ENCODE measurements around the gene CDC42EP4. TPM values are rescaled to one million over a fixed set of nuclear protein-coding genes. Genes with fewer than 3 reads are reported as not detected.

Gene CDC42EP4
- total and polyA plus RNA-seq, 2 experiments from 2014 or later: 4.4 to 19.9 TPM

DNA sequence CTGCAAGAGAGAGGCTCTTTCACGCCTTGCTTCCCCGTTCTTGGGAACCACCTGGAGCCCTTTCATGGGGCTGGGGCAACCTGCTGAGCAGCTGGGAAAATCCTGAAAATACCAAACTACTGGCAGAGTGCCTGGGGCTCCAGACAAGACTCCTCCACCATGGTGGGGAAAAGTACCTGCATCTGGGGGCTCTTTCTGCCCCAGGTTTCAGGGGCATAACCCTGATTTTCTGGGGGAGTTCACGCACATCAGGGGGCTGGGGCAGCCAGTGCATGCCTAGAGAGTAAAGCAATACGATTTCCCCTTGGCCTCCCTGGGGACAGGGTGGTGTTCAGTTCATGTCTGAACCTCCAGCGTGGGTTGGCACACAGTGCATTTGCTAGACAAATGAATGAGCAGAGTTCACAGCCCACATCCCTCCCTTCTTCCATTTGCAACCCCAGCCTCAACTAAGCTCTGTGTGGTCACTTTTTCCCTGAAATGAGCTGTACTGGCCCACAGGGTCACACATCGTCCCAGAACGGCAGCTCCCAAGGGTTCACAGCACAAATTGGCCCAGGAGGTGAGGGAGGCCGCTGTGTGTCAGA is 5.2 kb upstream of the CDC42EP4 start:
- Mint-ChIP-seq H3K4me3 (no peak overlapping the region), H3K27ac (no peak overlapping the region), H3K4me1 (peaks cover 16% of the 10 kb centered on the region), H3K9me3 (no peaks in the 10 kb centered on the region), H3K36me3 (ENCODE audit: low read depth) (no peaks in the 10 kb centered on the region), H3K27me3 (ENCODE audit: insufficient read depth, low read depth, poor library complexity) (peaks cover 13% of the 10 kb centered on the region)
- Histone ChIP-seq H3K27me3 (ENCODE audit: insufficient read depth) (peaks cover 13% of the 10 kb centered on the region), H2AFZ (no peak overlapping the region; the same call in 1 of the 2 replicates), H3K4me2 (no peak overlapping the region), H3K79me2 (replicated peaks; ENCODE audit: insufficient read depth) (no peaks in the 10 kb centered on the region), H3K27ac (ENCODE audit: low read depth) (no peak overlapping the region), H3K36me3 (ENCODE audit: insufficient read depth) (no peaks in the 10 kb centered on the region), H3K4me1 (ENCODE audit: insufficient read depth) (peaks cover 27% of the 10 kb centered on the region), H4K20me1 (replicated peaks; ENCODE audit: insufficient read depth) (no peaks in the 10 kb centered on the region), H3K4me3 (no peak overlapping the region), H3F3A (replicated peaks; ENCODE audit: low read depth) (peaks cover 3% of the 10 kb centered on the region; the same call in 1 of the 2 replicates), H3K9me2 (ENCODE audit: insufficient read depth) (no peaks in the 10 kb centered on the region)
- no peak for TF ChIP-seq STAT1 (IDR thresholded peaks at IDR 0.05; ENCODE audit: unreplicated experiment)
- TF ChIP-seq NANOG (IDR thresholded peaks at IDR 0.05; ENCODE audit: borderline replicate concordance): no peak
- TF ChIP-seq JUNB (IDR thresholded peaks at IDR 0.05; ENCODE audit: unreplicated experiment): no peak
- TF ChIP-seq, protein P1, sequence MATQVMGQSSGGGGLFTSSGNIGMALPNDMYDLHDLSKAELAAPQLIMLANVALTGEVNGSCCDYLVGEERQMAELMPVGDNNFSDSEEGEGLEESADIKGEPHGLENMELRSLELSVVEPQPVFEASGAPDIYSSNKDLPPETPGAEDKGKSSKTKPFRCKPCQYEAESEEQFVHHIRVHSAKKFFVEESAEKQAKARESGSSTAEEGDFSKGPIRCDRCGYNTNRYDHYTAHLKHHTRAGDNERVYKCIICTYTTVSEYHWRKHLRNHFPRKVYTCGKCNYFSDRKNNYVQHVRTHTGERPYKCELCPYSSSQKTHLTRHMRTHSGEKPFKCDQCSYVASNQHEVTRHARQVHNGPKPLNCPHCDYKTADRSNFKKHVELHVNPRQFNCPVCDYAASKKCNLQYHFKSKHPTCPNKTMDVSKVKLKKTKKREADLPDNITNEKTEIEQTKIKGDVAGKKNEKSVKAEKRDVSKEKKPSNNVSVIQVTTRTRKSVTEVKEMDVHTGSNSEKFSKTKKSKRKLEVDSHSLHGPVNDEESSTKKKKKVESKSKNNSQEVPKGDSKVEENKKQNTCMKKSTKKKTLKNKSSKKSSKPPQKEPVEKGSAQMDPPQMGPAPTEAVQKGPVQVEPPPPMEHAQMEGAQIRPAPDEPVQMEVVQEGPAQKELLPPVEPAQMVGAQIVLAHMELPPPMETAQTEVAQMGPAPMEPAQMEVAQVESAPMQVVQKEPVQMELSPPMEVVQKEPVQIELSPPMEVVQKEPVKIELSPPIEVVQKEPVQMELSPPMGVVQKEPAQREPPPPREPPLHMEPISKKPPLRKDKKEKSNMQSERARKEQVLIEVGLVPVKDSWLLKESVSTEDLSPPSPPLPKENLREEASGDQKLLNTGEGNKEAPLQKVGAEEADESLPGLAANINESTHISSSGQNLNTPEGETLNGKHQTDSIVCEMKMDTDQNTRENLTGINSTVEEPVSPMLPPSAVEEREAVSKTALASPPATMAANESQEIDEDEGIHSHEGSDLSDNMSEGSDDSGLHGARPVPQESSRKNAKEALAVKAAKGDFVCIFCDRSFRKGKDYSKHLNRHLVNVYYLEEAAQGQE (IDR thresholded peaks at IDR 0.05; ENCODE audit: unreplicated experiment): no peak
- TF ChIP-seq, protein P2, sequence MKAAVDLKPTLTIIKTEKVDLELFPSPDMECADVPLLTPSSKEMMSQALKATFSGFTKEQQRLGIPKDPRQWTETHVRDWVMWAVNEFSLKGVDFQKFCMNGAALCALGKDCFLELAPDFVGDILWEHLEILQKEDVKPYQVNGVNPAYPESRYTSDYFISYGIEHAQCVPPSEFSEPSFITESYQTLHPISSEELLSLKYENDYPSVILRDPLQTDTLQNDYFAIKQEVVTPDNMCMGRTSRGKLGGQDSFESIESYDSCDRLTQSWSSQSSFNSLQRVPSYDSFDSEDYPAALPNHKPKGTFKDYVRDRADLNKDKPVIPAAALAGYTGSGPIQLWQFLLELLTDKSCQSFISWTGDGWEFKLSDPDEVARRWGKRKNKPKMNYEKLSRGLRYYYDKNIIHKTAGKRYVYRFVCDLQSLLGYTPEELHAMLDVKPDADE (IDR thresholded peaks at IDR 0.05): no peak
- no peak for ATAC-seq
- DNase-seq (ENCODE audit: low spot score): no peak

DNA sequence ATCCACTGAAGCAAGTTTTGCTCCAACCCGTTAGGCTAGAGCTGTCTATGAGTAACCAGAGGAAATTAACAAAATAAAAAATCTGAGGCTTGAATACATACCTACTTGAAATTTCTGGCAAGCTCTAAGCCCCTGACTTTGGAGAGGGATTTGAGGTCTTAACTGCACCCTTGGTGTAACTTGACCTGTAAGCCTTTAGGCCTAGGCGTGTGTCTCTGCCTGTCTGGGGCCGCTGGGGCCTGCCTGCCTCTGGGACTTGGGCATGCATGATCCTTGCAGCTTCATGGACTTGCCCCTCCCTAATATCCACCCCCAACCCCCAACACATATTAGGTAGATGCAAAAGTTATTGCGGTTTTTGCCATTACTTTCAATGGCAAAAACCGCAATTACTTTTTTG is 3.7 kb upstream of the CDC42EP4 start:
- Histone ChIP-seq H3K4me3 (no peak overlapping the region), H3K9me2 (ENCODE audit: insufficient read depth) (no peaks in the 10 kb centered on the region), H3F3A (replicated peaks; ENCODE audit: low read depth) (peaks cover 6% of the 10 kb centered on the region; the same call in 1 of the 2 replicates), H4K20me1 (replicated peaks; ENCODE audit: insufficient read depth) (no peaks in the 10 kb centered on the region), H3K79me2 (replicated peaks; ENCODE audit: insufficient read depth) (no peaks in the 10 kb centered on the region), H3K27ac (ENCODE audit: low read depth) (no peak overlapping the region), H2AFZ (no peak overlapping the region), H3K27me3 (ENCODE audit: insufficient read depth) (peaks cover 13% of the 10 kb centered on the region), H3K4me1 (ENCODE audit: insufficient read depth) (peaks cover 27% of the 10 kb centered on the region), H3K36me3 (ENCODE audit: insufficient read depth) (no peaks in the 10 kb centered on the region), H3K4me2 (no peak overlapping the region)
- Mint-ChIP-seq H3K27me3 (ENCODE audit: insufficient read depth, low read depth, poor library complexity) (peaks cover 16% of the 10 kb centered on the region), H3K27ac (no peak overlapping the region), H3K36me3 (ENCODE audit: low read depth) (no peaks in the 10 kb centered on the region), H3K4me1 (peaks cover 16% of the 10 kb centered on the region), H3K9me3 (no peaks in the 10 kb centered on the region; the same call in 2 of the 3 replicates), H3K4me3 (no peak overlapping the region)
- DNase-seq (ENCODE audit: low spot score) (no peak), ATAC-seq (no peak)
- no peak for TF ChIP-seq EZH2phosphoT487 (IDR thresholded peaks at IDR 0.05; ENCODE audit: unreplicated experiment)
- TF ChIP-seq STAT1 (IDR thresholded peaks at IDR 0.05; ENCODE audit: unreplicated experiment): no peak
- TF ChIP-seq, protein P2 (IDR thresholded peaks at IDR 0.05): no peak
- TF ChIP-seq JUNB (IDR thresholded peaks at IDR 0.05; ENCODE audit: unreplicated experiment): no peak
- TF ChIP-seq, protein P3, sequence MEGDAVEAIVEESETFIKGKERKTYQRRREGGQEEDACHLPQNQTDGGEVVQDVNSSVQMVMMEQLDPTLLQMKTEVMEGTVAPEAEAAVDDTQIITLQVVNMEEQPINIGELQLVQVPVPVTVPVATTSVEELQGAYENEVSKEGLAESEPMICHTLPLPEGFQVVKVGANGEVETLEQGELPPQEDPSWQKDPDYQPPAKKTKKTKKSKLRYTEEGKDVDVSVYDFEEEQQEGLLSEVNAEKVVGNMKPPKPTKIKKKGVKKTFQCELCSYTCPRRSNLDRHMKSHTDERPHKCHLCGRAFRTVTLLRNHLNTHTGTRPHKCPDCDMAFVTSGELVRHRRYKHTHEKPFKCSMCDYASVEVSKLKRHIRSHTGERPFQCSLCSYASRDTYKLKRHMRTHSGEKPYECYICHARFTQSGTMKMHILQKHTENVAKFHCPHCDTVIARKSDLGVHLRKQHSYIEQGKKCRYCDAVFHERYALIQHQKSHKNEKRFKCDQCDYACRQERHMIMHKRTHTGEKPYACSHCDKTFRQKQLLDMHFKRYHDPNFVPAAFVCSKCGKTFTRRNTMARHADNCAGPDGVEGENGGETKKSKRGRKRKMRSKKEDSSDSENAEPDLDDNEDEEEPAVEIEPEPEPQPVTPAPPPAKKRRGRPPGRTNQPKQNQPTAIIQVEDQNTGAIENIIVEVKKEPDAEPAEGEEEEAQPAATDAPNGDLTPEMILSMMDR (conservative IDR thresholded peaks at IDR 0.05; ENCODE audit: low read depth in 2 of 2): no peak
- no peak for TF ChIP-seq ZNF331 (CRISPR knock-in tag; IDR thresholded peaks at IDR 0.05; ENCODE audit: low read depth)
- TF ChIP-seq, protein P1 (IDR thresholded peaks at IDR 0.05; ENCODE audit: unreplicated experiment): no peak
- TF ChIP-seq CREB1 (CRISPR knock-in tag; IDR thresholded peaks at IDR 0.05; ENCODE audit: low read depth): no peak
